Adrenal gland (tissue), 5 donors: Measurements from ENCODE around the gene TOP2A.

ENCODE experiments used
- POLR2A ChIP-seq, 2 donors: fragments of 450-650 bp; IDR thresholded peaks; one replicate each; pipeline ENCODE4 v1.6.1; 2017; ENCODE audit warnings: antibody characterized with exemption in 2 of 2, mild to moderate bottlenecking in 2 of 2, moderate library complexity in 1 of 2
- TF ChIP-seq, protein P1 (sequence below), 6 experiments: fragments of 450-650 bp in 4 of 6; fragments of 200-600 bp in 2 of 6; sonication (generic) in 1 of 6; IDR thresholded peaks; 1 replicate in 5 of 6; 2 replicates in 1 of 6; pipeline versions ENCODE4 v1.5.1 to v1.8.0; 2016 to 2021; ENCODE audit warnings: antibody characterized with exemption in 6 of 6, mild to moderate bottlenecking in 2 of 6, moderate library complexity in 1 of 6
- donor health status: DM: no; HTN: no; CAD: no.

DNA sequence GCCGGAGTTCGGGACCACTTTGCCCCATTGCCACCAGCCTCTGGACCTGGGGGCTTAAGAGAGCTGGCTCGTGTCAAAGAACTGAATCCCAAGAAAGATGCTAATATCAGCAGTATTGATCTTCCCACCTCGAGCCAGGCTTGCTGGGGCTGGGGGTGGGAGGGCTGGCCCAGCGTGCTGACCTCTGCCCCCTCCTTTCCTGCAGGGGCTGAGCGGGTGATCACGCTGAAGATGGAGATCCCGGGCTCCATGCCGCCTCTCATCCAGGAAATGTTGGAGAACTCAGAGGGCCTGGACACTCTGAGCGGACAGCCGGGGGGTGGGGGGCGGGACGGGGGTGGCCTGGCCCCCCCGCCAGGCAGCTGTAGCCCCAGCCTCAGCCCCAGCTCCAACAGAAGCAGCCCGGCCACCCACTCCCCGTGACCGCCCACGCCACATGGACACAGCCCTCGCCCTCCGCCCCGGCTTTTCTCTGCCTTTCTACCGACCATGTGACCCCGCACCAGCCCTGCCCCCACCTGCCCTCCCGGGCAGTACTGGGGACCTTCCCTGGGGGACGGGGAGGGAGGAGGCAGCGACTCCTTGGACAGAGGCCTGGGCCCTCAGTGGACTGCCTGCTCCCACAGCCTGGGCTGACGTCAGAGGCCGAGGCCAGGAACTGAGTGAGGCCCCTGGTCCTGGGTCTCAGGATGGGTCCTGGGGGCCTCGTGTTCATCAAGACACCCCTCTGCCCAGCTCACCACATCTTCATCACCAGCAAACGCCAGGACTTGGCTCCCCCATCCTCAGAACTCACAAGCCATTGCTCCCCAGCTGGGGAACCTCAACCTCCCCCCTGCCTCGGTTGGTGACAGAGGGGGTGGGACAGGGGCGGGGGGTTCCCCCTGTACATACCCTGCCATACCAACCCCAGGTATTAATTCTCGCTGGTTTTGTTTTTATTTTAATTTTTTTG is 61.6 kb downstream of the TOP2A start:
- TF ChIP-seq, protein P1, sequence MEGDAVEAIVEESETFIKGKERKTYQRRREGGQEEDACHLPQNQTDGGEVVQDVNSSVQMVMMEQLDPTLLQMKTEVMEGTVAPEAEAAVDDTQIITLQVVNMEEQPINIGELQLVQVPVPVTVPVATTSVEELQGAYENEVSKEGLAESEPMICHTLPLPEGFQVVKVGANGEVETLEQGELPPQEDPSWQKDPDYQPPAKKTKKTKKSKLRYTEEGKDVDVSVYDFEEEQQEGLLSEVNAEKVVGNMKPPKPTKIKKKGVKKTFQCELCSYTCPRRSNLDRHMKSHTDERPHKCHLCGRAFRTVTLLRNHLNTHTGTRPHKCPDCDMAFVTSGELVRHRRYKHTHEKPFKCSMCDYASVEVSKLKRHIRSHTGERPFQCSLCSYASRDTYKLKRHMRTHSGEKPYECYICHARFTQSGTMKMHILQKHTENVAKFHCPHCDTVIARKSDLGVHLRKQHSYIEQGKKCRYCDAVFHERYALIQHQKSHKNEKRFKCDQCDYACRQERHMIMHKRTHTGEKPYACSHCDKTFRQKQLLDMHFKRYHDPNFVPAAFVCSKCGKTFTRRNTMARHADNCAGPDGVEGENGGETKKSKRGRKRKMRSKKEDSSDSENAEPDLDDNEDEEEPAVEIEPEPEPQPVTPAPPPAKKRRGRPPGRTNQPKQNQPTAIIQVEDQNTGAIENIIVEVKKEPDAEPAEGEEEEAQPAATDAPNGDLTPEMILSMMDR (IDR thresholded peaks at IDR 0.05), result no peak
- TF ChIP-seq POLR2A (IDR thresholded peaks at IDR 0.05), result no peak
